Neural progenitor cell (in vitro differentiated cells): ENCODE data around the gene PSENEN. TPM values are rescaled to one million over a fixed set of nuclear protein-coding genes. Genes with fewer than 3 reads are reported as not detected.
"Not testable (repeated sequence)": the region's sequence is repeated elsewhere in the genome, so short reads cannot be mapped to it uniquely, and the experiment has no call there.

Experiments used
- DNase-seq: peaks from one replicate; pipeline ENCODE4 v3.0.0-alpha.2; 2016; ENCODE audit warnings: low spot score
- H2AFZ ChIP-seq: fragments of 200-600 bp; sonication (generic); replicated peaks from 2 replicates; pipeline ENCODE4 v1.6.1; 2016; ENCODE audit warnings: antibody characterized with exemption
- H3F3A ChIP-seq: fragments of 200-600 bp; sonication (generic); 2 replicates; pipeline ENCODE4 v1.6.1; 2016; ENCODE audit warnings: antibody characterized with exemption, low read depth
- H3K27ac ChIP-seq: fragments of 200-600 bp; sonication (generic); 2 replicates; pipeline ENCODE4 v1.5.1; 2016; ENCODE audit warnings: mild to moderate bottlenecking
- H3K27me3 ChIP-seq: fragments of 200-600 bp; sonication (generic); 2 replicates; pipeline ENCODE4 v1.6.1; 2016; ENCODE audit warnings: mild to moderate bottlenecking, moderate library complexity
- H3K36me3 ChIP-seq: fragments of 200-600 bp; sonication (generic); 2 replicates; pipeline ENCODE4 v1.5.1; 2016
- H3K4me1 ChIP-seq: fragments of 200-600 bp; sonication (generic); 2 replicates; pipeline ENCODE4 v1.6.1; 2016; ENCODE audit warnings: mixed run types
- H3K4me2 ChIP-seq: fragments of 200-600 bp; sonication (generic); 2 replicates; pipeline ENCODE4 v1.6.1; 2016
- H3K4me3 ChIP-seq: fragments of 200-600 bp; sonication (generic); 2 replicates; pipeline ENCODE4 v1.5.1; 2016
- H3K79me2 ChIP-seq: fragments of 200-600 bp; sonication (generic); 2 replicates; pipeline ENCODE4 v1.6.1; 2016; ENCODE audit warnings: low read depth
- H3K9ac ChIP-seq: fragments of 200-600 bp; sonication (generic); 2 replicates; pipeline ENCODE4 v1.6.1; 2016
- H3K9me3 ChIP-seq: fragments of 200-600 bp; sonication (generic); 2 replicates; pipeline ENCODE4 v1.5.1; 2016; ENCODE audit warnings: low read depth
- H4K20me1 ChIP-seq: fragments of 200-600 bp; sonication (generic); 2 replicates; pipeline ENCODE4 v1.6.1; 2016; ENCODE audit warnings: low read depth
- H3K27ac Mint-ChIP-seq: 3 replicates; pipeline ENCODE4 v1.8.0; 2021; ENCODE audit warnings: mixed read lengths
- H3K27me3 Mint-ChIP-seq: 2 replicates; pipeline ENCODE4 v1.8.0; 2022; ENCODE audit warnings: low read depth, mild to moderate bottlenecking, inconsistent platforms, moderate library complexity, mixed read lengths; ENCODE audit not compliant: insufficient read depth
- H3K36me3 Mint-ChIP-seq: 3 replicates; pipeline ENCODE4 v1.8.0; 2021; ENCODE audit warnings: mixed read lengths
- H3K4me1 Mint-ChIP-seq: 3 replicates; pipeline ENCODE4 v1.8.0; 2021; ENCODE audit warnings: mixed read lengths
- H3K4me3 Mint-ChIP-seq: 3 replicates; pipeline ENCODE4 v1.8.0; 2021; ENCODE audit warnings: mild to moderate bottlenecking, moderate library complexity, mixed read lengths
- H3K9me3 Mint-ChIP-seq: 3 replicates; pipeline ENCODE4 v1.8.0; 2020; ENCODE audit warnings: mixed read lengths
- EZH2 ChIP-seq: fragments of 200-600 bp; sonication (generic); IDR thresholded peaks from 2 replicates; pipeline ENCODE4 v1.6.1; 2017; ENCODE audit warnings: antibody characterized with exemption, mild to moderate bottlenecking, moderate library complexity
- EZH2phosphoT487 ChIP-seq: fragments of 200-600 bp; sonication (generic); IDR thresholded peaks from 2 replicates; pipeline ENCODE4 v1.6.1; 2017; ENCODE audit warnings: antibody characterized with exemption
- total RNA-seq: library from RNA; depleted of rRNA; stranded (reverse); fragments of >200 nt; gene quantifications from 2 replicates; pipeline ENCODE4 v1.2.3, GENCODE V29; 2015; ENCODE audit warnings: low replicate concordance
- TF ChIP-seq, protein P1 (sequence below): fragments of 200-600 bp; sonication (generic); IDR thresholded peaks from 2 replicates; pipeline ENCODE4 v1.5.1; 2017; ENCODE audit warnings: antibody characterized with exemption, mild to moderate bottlenecking

The PSENEN gene
- total RNA-seq, 1 donor from 2014 or later: 10.9 TPM

DNA sequence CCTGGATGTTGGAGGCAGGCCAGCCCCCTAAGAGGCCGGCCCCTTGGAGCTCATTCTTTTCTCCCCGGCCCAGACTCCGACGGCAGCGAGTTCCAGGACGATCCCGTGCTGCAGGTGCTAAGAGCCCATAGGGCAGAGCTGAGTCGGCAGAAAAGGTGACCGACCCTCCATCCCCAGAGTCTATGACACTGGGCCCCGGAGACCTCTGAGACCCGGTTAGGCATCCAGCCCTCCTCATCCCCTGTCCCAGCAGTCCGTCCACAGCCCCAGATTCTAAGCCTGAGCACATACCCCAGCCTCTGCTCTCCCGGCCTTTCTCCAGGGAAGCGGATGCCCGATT lies 22.6 kb downstream of the PSENEN start:
- Mint-ChIP-seq H3K36me3 (peaks cover 11% of the 10 kb centered on the region), H3K27ac (no peak overlapping the region), H3K27me3 (peaks cover 2% of the 10 kb centered on the region), H3K9me3 (no peaks in the 10 kb centered on the region), H3K4me1 (peaks cover 10% of the 10 kb centered on the region), H3K4me3 (no peak overlapping the region)
- Histone ChIP-seq H2AFZ (no peak overlapping the region), H3K4me2 (no peak overlapping the region), H3K27me3 (peaks cover 4% of the 10 kb centered on the region), H3K9ac (no peak overlapping the region), H3F3A (no peaks in the 10 kb centered on the region), H3K4me3 (no peak overlapping the region), H4K20me1 (peaks cover 13% of the 10 kb centered on the region), H3K9me3 (no peaks in the 10 kb centered on the region), H3K27ac (no peak overlapping the region), H3K36me3 (no peaks in the 10 kb centered on the region), H3K4me1 (peaks cover 5% of the 10 kb centered on the region), H3K79me2 (no peaks in the 10 kb centered on the region)
- TF ChIP-seq, protein P1, sequence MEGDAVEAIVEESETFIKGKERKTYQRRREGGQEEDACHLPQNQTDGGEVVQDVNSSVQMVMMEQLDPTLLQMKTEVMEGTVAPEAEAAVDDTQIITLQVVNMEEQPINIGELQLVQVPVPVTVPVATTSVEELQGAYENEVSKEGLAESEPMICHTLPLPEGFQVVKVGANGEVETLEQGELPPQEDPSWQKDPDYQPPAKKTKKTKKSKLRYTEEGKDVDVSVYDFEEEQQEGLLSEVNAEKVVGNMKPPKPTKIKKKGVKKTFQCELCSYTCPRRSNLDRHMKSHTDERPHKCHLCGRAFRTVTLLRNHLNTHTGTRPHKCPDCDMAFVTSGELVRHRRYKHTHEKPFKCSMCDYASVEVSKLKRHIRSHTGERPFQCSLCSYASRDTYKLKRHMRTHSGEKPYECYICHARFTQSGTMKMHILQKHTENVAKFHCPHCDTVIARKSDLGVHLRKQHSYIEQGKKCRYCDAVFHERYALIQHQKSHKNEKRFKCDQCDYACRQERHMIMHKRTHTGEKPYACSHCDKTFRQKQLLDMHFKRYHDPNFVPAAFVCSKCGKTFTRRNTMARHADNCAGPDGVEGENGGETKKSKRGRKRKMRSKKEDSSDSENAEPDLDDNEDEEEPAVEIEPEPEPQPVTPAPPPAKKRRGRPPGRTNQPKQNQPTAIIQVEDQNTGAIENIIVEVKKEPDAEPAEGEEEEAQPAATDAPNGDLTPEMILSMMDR: no peak
- no peak for TF ChIP-seq EZH2phosphoT487
- no peak for TF ChIP-seq EZH2
- DNase-seq: no peak

DNA sequence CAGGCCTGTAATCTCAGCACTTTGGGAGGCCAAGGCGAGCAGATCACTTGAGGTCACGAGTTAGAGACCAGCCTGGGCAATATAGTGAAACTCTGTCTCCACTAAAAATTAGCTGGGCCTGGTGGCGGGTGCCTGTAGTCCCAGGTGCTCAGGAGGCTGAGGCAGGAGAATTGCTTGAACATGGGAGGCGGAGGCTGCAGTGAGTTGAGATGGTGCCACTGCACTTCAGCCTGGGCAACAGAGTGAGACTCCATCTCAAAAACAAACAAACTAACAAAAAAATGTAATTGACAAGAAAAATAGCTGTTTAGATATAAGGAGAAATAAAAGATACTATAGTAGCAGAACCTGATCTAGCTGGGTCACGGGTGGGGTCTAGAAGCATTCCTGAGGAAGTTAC lies 26.9 kb downstream of the PSENEN start:
- H3K4me1 Mint-ChIP-seq: peaks cover 31% of the 10 kb centered on the region

DNA sequence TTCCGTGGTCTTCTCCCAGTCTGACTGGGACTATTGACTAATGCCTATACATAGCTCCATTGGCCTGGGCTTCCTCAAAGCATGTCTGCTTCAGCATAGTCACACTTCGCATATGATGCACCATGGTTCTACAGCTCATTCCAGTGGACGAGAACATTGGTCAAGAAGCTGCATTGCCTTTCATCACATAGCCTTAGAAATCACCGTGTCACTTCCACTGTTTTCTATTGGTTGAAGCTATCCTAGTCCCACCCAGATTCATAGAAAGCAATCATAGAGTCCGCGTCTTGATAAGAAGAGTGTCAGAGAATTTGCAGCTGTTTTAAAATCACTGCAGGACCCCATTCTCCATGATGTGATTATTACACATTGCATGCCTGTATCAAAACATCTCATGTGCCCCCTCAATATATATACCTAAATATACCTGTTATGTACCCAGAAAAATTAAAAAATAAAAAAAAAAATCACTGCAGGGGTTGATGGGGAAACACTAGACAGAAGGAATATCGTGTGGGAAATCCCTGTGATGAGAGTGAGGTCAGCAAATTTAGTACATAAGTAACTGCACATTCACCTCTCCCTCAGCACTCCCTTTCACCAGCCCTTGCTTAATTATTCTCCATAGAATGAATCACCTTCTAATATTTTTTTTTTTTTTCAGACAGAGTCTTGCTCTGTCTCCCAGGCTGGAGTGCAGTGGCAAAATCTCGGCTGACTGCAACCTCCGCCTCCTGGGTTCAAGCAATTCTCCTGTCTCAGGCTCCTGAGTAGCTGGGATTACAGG lies 27.8 kb downstream of the PSENEN start:
- no peaks in the 10 kb centered on the region for H3K9me3 Mint-ChIP-seq
- no peaks in the 10 kb centered on the region for H3K36me3 ChIP-seq
- no peak overlapping the region for H3K4me3 ChIP-seq
- no peak overlapping the region for H3K4me2 ChIP-seq
- H3F3A ChIP-seq: peaks cover 21% of the 10 kb centered on the region
- H3K4me3 Mint-ChIP-seq: no peak overlapping the region
- no peak for DNase-seq
- H4K20me1 ChIP-seq: peaks cover 31% of the 10 kb centered on the region
- peaks cover 22% of the 10 kb centered on the region for H3K27me3 ChIP-seq
- H3K9ac ChIP-seq: no peak overlapping the region
- peaks cover 7% of the 10 kb centered on the region for H3K27me3 Mint-ChIP-seq
- no peaks in the 10 kb centered on the region for H3K9me3 ChIP-seq
- H3K27ac ChIP-seq: no peak overlapping the region
- H3K27ac Mint-ChIP-seq: no peak overlapping the region
- peaks cover 8% of the 10 kb centered on the region for H3K36me3 Mint-ChIP-seq
- peaks cover 27% of the 10 kb centered on the region for H3K4me1 Mint-ChIP-seq
- TF ChIP-seq EZH2phosphoT487 (no peak), EZH2 (no peak)
- TF ChIP-seq, protein P1: no peak
- peaks cover 23% of the 10 kb centered on the region for H3K4me1 ChIP-seq
- H3K79me2 ChIP-seq: no peaks in the 10 kb centered on the region
- H2AFZ ChIP-seq: no peak overlapping the region

More for the DNA sequence above, 26.9 kb downstream of the PSENEN start:
- H3K36me3 ChIP-seq, H3K27ac Mint-ChIP-seq, H3K9me3 Mint-ChIP-seq, H3K9me3 ChIP-seq, H3K9ac ChIP-seq, H3K4me3 ChIP-seq, H3K27ac ChIP-seq, H3K79me2 ChIP-seq, H3K27me3 Mint-ChIP-seq, H3K36me3 Mint-ChIP-seq, H3K4me3 Mint-ChIP-seq, DNase-seq, H3K4me2 ChIP-seq, H2AFZ ChIP-seq: not testable (repeated sequence)
- Histone ChIP-seq H3K27me3 (peaks cover 22% of the 10 kb centered on the region), H3K4me1 (peaks cover 25% of the 10 kb centered on the region), H4K20me1 (peaks cover 34% of the 10 kb centered on the region), H3F3A (peaks cover 21% of the 10 kb centered on the region)

GRCh38 chr19:35774274-35775045 lies 29.0 kb downstream of the PSENEN start:
- H3K27ac ChIP-seq: no peak overlapping the region
- peak overlapping the region; percentile 65 for H3K4me2 ChIP-seq
- no peaks in the 10 kb centered on the region for H3K9me3 ChIP-seq
- TF ChIP-seq, protein P1: no peak
- TF ChIP-seq EZH2 (no peak), EZH2phosphoT487 (no peak)
- Mint-ChIP-seq H3K4me1 (peaks cover 24% of the 10 kb centered on the region), H3K9me3 (no peaks in the 10 kb centered on the region), H3K27me3 (peaks cover 7% of the 10 kb centered on the region), H3K36me3 (peaks cover 5% of the 10 kb centered on the region), H3K4me3 (peak overlapping the region; percentile 89), H3K27ac (no peak overlapping the region)
- peaks cover 23% of the 10 kb centered on the region for H3K4me1 ChIP-seq
- H3K4me3 ChIP-seq: peak overlapping the region; percentile 69
- peak; percentile 61 for DNase-seq
- H2AFZ ChIP-seq: no peak overlapping the region
- H4K20me1 ChIP-seq: peaks cover 28% of the 10 kb centered on the region
- peaks cover 21% of the 10 kb centered on the region for H3F3A ChIP-seq
- no peaks in the 10 kb centered on the region for H3K36me3 ChIP-seq
- H3K79me2 ChIP-seq: no peaks in the 10 kb centered on the region
- H3K27me3 ChIP-seq: peaks cover 22% of the 10 kb centered on the region
- H3K9ac ChIP-seq: no peak overlapping the region
